HG03432 (cell line): ENCODE data around the gene FOXF1.

ENCODE experiments used
- ATAC-seq: cut with Tn5 transposase; IDR thresholded peaks from one replicate; pipeline ENCODE4 v1.9.1; 2021; ENCODE audit warnings: mild to moderate bottlenecking, moderate library complexity; ENCODE audit not compliant: unreplicated experiment

FOXF1 gene

DNA sequence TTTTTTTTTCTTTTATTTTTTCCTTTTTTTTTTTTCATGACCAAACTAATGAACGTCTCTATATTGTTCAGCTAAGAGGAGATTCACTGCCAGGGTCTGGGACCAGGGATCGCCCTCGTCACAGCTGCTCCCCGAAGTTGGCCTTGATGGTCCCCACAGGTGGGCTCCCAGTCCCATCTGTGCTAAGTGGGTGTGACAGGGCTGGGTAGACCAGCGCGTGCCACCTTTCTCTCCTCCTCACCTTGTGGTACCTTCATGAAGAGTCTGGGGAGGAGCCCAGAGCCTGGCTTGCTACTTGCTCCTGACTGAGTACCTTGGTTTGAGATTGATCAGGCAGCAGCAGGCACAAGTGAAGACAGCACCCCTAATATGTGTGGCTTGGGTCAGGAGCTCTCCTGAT is 6.5 kb upstream of the FOXF1 start:
- ATAC-seq = no peak

DNA sequence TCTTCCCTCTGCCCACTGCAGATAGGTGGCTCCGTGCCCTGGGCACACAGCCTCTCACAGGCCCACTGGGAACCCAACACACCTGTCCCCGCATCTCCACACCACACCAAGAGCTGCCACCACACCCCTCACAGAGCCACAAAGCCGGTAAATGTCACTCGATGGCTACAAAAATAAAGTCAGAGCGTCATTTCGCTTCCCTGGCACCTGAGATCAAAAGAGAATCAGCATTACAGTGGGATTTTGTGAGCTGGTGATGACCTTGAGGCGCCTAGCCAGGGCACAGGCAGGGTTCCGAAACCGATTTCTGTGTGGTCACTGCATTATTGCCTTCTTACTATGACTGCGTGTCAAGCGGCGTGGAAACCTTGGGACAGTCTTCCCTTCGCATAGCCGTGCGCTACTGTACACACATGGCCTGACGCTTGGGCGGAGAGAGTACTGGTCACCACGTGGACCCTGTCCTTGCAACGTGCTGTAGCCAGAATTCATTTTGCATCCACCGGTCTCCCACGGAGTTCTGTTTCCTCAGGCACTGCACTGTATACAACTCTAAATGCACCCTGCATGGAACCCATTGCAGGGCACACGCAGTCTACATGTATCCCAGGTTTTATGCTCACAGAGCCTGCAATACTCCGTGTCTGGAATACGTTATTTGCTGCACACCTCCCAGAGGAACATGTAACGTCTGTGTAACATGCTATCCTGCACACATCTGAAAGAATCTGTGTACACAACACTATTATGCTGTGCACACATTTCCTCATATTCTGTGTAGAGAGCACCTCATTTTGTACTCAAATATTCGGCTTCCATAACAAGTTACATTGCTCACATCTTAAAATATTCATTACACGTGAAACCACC is 5.8 kb upstream of the FOXF1 start:
- no peak for ATAC-seq

DNA sequence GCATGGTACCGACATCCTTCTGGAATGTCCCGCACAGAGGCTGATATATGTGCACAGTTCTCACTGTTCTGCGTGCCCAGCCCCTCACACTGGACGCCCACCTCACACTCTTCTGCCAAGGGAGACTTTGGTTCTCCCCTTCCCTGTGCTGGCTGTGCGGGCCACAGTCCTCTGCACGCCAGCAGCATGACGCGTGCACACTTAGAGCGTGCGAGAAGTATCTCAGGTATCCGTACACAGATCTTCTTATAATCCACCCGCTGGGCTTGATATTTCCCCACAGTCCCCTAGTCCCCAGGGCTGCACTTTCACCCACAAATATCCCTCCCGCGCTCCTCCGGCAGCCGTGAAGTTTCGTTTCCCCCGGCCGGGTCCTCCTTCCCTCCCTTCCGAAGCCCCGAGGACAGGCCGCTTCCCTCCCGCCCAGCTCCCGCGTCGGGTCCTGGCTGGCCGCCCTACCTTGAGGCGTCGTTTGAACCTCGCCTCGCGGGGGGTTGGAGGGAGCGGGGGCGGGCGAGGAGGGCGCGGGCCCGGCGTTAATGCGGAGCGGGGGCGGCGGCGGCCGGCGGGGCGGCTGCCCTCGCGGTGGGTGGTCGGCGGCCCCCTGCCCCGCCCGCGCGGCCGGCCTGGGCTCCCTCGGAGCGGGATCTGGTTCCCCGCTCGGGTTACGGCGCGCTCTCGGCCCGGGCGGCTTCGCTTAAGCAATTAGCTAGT is 5.0 kb upstream of the FOXF1 start:
- ATAC-seq = no peak

DNA sequence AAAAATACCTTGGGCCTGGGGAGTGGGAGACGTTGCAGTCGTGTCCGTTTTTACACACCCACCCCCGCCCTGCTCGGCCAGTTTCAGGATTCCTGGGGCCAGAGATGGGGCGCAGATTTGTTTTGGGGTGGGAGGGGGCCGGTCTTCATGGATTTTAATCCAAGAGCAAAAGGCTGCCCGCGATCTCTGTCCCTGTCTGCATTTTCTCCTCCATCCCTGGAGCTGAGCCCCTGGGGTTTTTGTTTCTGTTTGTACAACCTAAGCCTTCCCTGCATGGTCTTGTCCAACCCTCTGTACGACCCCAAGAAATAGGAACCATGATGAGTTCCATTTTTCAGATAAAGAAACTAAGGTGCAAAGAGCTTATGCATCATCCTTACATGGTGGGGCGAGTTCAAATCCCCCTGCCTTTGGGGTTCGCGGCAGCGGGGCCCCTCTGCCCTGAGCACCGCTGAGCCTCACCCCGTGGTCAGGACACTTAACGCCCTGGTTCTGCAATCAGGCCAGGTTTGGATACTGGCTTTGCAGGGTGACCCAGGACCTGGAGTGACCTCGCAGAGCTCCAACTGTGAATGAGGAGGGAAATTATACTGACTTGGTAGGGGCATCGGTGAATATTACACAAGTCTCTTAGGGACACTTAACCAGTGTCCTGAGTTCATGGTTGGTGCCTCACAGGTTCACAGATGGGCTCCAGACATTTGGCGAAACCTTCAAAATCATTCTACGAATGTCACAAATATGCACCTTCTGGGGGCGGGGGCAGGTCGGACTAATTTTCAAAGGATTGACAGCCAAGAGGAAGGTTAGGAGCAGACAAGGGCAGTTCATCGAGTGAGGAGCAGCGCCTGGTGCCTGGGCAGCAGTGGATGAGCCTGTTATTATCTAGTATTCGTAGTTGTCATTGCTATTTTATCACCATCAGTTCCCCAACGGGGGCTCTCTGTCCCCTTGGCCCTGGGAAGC is 4.1 kb upstream of the FOXF1 start:
- no peak for ATAC-seq

DNA sequence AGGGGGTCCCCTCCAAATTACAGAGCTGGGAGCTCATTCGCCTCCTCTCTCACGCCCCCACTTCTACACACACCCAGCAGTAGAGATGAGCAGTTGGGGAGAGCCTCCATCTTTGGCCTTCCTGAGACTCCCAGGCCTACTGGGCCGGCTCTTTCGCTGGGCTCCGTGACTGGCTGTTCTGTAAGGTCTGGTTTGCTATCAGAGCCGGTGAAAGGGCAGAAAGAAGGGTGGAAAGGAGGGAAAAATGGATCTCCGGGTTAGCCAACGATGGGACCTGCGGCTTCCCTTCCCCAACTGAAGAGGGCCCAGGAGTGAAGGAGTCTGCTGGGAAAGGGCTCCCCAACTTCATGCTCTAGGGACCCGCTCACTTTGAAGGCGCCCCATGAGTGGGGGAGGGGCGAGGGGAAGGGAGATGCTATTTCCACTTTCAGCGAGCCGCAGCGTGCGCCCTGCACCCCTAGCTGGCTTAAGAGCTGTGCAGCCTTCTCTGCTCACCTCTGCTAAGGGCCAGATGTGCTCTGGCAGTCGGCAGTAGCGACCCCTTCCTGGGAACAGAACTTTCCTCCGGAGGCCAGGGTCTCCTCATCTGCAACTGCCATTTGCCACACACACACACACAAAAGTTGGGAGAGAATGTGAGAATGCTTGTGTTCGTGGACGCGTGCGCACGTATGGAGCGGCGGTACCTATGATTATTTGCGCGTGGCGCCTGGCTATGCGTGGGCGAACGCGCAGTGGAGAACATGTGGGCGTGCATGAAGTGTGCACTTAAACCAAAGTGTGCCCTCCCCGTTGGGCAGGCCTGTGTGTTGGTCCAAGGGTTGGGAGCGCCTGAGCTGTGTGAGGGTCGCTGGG is 2.9 kb upstream of the FOXF1 start:
- ATAC-seq = no peak

DNA sequence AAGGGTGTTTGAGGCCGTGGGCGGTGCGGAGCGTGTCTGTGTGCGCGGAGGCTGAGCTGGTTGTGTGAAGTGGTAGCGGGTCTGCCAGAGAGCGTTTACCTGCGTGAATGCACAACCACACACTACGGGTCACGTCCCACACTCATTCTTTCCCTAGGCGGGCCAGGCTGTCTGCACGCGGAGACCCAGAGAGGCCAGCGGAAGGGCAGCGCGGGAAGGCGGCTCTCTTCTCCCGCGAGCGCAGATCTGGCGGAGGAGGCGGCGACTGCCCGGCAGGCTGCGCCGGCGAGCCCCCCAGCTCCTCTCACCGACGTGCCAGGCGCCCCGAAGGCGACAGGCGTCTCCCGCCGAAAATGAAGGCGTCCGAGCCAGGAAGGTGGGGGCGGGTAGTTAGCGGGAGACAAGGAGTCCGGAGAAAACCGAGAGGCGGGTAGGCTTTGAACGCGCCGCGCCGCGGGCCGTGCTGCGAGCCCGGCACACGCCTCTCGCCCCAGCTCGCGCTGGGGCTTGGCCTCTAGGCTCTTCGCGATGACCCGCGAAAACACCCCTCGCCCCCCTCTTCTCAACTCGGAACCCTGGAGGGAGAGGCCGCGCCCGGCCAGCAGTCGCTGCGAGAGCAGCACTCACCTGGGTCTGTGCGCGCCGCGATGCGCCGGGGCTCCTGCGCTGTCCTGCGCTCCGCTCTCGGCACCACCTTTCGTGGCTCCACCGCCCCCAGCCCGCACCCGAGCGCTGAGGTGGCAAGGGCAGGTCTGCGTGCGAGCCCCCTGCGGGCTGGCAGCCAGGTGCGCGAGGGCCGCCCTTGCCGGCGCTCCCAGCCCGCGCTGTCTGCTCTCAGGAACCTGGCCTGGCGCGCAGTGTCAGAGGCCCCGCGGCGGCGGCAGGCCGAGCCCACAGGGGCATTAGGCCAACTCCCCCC is 2.0 kb upstream of the FOXF1 start:
- ATAC-seq = no peak

DNA sequence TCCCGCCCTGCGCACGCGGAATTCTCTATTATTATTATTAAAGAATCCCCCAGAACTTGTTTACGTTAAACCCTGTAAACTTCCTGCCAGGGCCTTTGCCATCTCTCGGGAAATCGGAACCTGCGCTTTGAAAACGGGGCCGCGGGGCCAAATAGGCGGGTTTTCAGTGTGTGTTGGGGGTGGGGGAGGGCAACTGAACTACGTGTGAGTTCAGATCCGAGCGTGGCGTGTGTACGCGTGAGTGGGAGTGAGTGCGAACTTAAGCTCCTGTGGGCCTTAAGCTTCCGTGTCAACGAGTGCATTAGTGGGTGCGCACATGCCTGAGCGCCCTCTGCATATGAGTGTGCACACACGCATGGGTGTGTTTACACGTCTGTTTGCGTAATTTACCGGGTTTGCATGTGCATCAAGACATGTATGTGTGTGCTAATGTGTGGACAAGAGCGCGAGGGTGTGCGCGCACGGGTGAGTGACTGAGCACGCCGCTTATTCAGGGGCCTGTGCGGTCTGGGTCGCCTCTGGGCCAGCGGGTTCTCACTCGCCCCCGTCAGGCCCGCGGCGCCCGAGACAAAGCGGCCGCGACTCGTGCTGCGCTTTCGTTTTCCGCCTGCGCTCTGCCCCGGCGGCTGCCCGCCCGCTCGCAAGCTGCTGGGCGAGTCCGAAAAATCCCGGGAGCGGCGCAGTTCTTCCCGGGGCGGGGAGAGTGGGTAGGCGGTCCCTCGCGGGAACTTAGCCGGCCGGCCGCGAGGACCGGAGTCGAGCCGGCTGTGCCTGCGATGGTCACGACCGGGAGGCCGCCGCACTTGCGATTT is 1.2 kb upstream of the FOXF1 start:
- ATAC-seq = no peak

DNA sequence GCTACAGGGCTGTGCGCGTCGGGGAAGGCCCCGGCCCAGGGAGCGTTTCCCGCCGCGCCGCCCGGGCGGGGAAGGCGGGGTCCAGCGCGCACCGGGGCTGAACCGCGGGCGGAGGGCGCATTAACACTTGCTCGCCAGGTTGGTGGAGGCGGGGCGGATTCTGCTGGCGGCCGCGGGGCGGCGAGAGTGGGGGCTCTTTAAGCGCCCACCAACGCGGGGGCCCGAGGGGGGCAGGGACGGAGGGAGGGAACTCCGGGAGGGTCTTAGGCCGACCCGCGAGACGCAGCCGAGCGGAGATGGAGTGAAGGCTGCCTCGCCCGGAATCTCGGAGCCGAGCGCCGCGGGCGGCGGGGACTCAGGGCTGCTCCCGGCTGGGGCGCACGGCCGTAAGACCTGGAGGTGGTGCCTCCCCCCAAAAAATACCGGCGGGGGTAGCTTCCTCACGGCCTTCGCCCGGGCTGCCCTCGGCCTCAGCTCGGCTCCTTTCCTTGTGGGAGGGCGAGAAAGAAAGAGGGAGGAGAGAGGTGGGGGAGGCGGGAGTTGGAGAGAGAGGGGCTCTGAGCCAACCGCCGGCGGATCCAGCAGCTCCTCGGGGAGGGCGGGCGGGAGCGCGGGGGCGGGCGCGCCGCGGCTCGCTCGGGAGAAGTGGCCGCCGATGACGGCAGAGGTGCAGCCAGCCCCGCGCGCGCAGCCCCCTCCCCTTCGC is 415 bp upstream of the FOXF1 start:
- ATAC-seq = no peak

DNA sequence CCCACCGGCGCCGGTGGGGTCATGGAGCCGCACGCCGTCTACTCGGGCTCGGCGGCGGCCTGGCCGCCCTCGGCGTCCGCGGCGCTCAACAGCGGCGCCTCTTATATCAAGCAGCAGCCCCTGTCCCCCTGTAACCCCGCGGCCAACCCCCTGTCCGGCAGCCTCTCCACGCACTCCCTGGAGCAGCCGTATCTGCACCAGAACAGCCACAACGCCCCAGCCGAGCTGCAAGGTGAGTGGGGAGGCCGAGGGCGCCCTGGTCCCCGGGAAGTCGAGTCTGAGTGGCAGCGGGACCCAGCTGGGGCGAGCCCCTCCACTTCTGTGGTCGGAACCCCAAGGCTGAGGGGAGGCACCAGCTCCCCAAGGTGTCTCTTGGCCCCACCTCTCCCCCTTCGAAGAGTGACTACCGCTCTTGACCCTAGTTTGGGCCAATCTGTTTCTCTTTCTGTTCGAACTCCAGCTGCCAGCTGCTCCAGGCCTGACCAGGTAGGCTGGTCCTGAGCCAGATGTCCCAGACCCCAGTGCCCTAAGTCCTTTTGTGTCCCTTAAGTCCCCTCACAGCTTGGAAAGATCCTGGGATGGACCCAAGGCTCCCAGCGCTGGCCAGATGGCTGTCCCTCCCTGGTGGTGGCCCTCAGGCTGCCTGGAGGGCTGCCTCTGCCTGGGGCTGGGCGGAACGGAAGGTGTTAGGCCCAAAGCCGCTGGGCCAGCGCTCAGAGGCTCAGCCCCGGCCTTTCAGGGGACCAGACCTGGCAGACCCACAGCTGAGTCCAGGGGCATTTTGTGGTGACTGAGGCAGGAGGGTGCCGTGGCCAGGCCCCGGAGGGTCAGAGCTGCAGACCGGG is 1.2 kb downstream of the FOXF1 start:
- no peak for ATAC-seq

DNA sequence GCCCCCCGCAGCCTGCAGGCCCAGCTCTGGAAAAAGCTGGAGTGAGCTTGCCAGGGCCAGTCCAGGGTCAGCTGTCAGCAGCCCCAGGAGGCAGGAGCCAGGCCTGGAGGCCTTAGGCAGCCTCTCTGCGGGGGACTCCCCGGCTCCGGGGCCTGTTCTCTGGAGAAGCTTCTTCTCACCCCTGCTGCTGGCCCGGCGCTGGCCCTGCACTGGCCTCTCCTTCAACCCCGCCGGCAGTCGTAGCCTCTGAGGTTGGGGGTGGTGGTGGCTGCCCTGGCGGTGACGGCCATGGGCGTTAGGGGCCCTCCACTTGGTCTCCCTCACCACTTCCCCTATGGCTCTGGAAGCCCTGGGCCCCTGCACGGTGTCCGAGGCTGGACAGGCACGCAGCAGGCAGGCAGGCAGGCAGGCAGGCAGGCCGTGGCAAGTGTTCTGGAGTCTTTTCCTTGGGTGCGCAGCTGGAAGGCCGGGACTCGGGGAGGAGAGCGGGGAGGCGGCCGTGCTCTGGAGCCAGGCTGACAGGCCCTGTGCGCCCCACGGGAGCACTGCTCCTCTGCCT is 2.1 kb downstream of the FOXF1 start:
- ATAC-seq = no peak

DNA sequence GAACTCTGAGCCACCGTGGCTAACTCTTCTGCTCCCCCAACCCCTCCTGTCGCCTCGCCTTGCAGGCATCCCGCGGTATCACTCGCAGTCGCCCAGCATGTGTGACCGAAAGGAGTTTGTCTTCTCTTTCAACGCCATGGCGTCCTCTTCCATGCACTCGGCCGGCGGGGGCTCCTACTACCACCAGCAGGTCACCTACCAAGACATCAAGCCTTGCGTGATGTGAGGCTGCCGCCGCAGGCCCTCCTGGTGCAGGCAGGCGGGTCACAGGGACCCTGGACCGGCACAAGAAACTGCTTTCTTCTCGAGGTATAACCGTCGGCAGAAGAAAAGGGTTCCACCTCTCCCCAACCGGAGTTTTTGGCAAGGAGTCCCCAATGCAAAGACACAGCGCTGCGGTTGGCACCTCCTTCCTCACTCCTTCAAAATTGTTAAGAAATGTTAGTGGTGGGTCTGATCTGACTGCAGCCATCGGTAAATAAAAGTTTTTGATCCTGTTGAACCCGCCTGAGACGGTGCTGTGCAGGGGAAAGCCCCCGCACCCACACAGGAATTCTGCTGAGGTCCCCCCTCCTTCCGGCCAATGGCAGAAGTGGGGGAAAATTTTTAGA is 2.6 kb downstream of the FOXF1 start:
- no peak for ATAC-seq

DNA sequence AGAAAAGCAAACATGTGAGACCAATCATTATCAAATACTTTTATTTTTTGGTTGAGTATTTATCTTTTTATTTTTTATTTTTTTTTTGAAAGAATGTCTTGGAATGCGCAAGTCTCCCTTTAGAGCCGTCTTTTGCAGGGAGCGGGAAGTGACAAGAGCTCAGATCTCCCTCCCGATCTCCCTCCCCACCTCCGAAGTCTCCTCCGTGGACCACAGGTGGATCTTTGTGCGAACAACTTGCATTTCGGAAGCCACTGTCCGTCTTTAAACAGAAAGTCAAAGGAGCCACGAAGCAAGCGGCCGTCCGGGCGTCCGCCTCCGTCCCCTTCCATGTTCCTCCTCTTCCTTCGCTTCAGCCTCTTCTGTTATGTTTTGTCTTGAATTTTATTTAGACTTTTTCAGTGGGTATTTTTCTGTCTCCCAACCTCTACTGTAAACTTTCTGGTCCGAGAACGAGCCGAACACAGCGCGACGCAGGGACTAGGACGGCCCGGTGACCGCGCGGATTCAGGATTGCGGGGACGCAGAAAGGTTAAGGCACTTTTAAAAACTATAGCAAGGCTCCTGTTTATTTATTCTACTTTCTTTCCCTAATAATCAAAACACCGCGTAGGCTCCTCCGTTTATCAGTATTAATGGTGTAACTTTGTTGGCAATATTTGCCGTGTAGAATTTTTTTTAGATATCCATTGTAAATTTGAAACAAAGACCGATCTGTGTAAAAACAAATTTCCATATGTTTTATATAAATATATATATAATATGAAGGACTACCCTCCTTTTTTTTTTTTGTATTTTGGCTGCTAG is 3.3 kb downstream of the FOXF1 start:
- ATAC-seq = no peak

DNA sequence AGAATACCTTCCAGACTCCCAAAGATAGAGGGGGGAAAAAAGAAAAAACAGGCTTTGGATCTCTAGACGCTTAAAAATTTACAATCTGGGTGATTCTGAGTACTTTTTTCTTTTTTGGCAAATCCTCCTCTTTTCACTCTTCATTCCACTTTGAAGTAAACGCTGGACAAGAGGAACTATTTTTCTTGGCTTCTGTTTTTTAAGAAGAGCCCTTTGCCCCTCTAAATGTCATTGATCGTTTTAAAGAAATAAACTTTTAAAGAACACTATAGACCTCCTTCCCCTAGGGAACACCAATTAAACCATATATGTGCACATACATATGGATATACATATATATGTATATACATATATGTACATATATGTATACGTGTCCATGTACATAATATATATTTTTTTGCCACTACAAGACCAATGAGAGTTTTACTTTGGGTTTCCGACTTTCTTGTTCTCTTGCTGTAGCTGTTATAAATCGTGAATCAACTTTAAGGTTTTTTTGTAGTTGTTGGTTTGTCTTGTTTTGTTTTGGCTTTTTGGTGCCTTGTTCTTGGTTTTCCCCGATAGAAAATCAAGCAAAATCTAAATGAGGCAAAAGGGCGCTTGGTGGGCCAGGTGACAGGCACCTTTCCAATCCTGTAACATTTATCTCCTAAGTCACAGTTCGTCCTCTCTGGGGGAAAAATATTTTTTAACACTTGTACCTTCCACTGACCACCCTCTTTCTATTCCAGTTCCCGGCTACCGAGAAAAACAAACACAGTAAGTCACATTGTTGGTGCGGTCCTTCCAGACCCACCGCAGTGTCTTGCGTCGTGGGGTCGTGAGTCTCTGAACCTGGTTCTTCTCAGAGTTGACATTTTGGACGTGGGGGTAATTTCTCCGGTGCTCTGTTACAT is 4.4 kb downstream of the FOXF1 start:
- no peak for ATAC-seq

DNA sequence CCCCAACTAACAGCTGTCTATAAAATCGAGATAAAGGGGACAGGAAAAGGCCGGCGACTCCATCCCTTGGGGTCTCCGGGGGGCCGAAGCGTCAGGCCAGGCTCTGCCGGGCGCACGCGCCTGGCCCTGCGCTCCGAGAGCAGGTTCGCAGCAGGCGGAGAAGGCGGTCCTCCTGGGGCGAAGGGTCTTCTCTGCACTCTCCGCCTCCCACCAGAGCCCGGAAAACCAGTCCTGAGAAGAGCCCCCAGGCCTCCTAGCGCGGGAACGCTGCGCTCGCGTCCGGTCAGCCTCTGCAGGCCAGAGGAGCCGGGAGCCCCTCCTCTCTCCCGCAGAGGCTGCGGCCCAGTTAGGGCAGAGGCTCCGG is 5.1 kb downstream of the FOXF1 start:
- ATAC-seq = no peak
